Mesendoderm (in vitro differentiated cells): ENCODE results near the gene GGT1.
"Not testable (repeated sequence)": the region's sequence is repeated elsewhere in the genome, so short reads cannot be mapped to it uniquely, and the experiment has no call there.

Source experiments
- DNase-seq: peaks from one replicate; pipeline ENCODE4 v3.0.0; 2013
- H2AK5ac ChIP-seq: 2 replicates; pipeline ENCODE4 v1.6.1; 2013; ENCODE audit warnings: low read length, inconsistent platforms
- H2BK120ac ChIP-seq: 2 replicates; pipeline ENCODE4 v1.6.1; 2013; ENCODE audit warnings: low read depth, mild to moderate bottlenecking, low read length, moderate library complexity, mixed read lengths
- H2BK15ac ChIP-seq: replicated peaks from 2 replicates; pipeline ENCODE4 v1.6.1; 2013; ENCODE audit warnings: low read depth, mild to moderate bottlenecking, moderate library complexity
- H2BK5ac ChIP-seq: 2 replicates; pipeline ENCODE4 v1.6.1; 2013; ENCODE audit warnings: low read length, inconsistent platforms
- H3K18ac ChIP-seq: 2 replicates; pipeline ENCODE4 v1.6.1; 2013; ENCODE audit warnings: mild to moderate bottlenecking, low read length, mixed read lengths
- H3K23ac ChIP-seq: one replicate; pipeline ENCODE4 v1.6.1; 2013; ENCODE audit warnings: low read length
- H3K27ac ChIP-seq: 2 replicates; pipeline ENCODE4 v1.5.1; 2013; ENCODE audit warnings: low read depth, mild to moderate bottlenecking, inconsistent platforms, low read length, moderate library complexity
- H3K27me3 ChIP-seq: 2 replicates; pipeline ENCODE4 v1.6.1; 2013; ENCODE audit warnings: low read length, control low read depth, mild to moderate bottlenecking, inconsistent platforms; ENCODE audit not compliant: insufficient read depth, poor library complexity
- H3K36me3 ChIP-seq: 2 replicates; pipeline ENCODE4 v1.6.1; 2013; ENCODE audit warnings: low read length, inconsistent platforms; ENCODE audit not compliant: control insufficient read depth, insufficient read depth
- H3K4ac ChIP-seq: one replicate; pipeline ENCODE4 v1.6.1; 2013; ENCODE audit warnings: low read depth, mild to moderate bottlenecking, low read length, moderate library complexity
- H3K4me1 ChIP-seq: 2 replicates; pipeline ENCODE4 v1.6.1; 2013; ENCODE audit warnings: low read depth, low read length, inconsistent platforms; ENCODE audit not compliant: control insufficient read depth
- H3K4me2 ChIP-seq: 2 replicates; pipeline ENCODE4 v1.6.1; 2013; ENCODE audit warnings: low read length
- H3K4me3 ChIP-seq: 2 replicates; pipeline ENCODE4 v1.5.1; 2013; ENCODE audit warnings: mild to moderate bottlenecking, low read length
- H3K56ac ChIP-seq: one replicate; pipeline ENCODE4 v1.6.1; 2013; ENCODE audit warnings: low read length
- H3K79me1 ChIP-seq: 2 replicates; pipeline ENCODE4 v1.6.1; 2013; ENCODE audit warnings: low read length, inconsistent platforms
- H3K79me2 ChIP-seq: 2 replicates; pipeline ENCODE4 v1.6.1; 2013; ENCODE audit warnings: mild to moderate bottlenecking, low read length; ENCODE audit not compliant: control insufficient read depth, insufficient read depth
- H3K9ac ChIP-seq: 2 replicates; pipeline ENCODE4 v1.6.1; 2013; ENCODE audit warnings: low read length, inconsistent platforms
- H4K5ac ChIP-seq: one replicate; pipeline ENCODE4 v1.6.1; 2013; ENCODE audit warnings: low read length
- H4K8ac ChIP-seq: one replicate; pipeline ENCODE4 v1.6.1; 2013; ENCODE audit warnings: low read depth, mild to moderate bottlenecking, control low read depth, low read length, moderate library complexity
- WGBS: extraction: QIAGEN DNeasy Blood & Tissue Kit; methylation state at CpG from one replicate; pipeline ENCODE4 v1.1.7; 2013; ENCODE audit warnings: low lambda C conversion rate, missing lambda C conversion rate; ENCODE audit not compliant: insufficient coverage; ENCODE audit errors: extremely low coverage; 5-methylcytosine and 5-hydroxymethylcytosine counted together

GGT1 gene

DNA sequence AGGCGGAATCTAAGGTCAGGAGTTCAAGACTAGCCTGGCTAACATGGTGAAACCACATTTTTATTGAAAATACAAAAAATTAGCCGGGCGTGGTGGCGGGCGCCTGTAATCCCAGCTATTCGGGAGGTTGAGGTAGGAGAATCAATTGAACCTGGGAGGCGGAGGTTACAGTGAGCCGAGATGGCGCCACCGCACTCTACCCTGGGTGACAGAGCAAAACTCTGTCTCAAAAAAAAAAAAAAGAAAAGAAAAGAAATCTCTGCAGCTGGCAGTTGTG lies 9.5 kb upstream of the GGT1 start:
- not testable (repeated sequence) for H3K4me1 ChIP-seq, H3K79me2 ChIP-seq, H3K79me1 ChIP-seq, H3K4me2 ChIP-seq, DNase-seq, H3K36me3 ChIP-seq, H4K8ac ChIP-seq, H3K27ac ChIP-seq, H3K4ac ChIP-seq, H2AK5ac ChIP-seq, H3K27me3 ChIP-seq, H2BK15ac ChIP-seq, H3K18ac ChIP-seq, H2BK120ac ChIP-seq, H2BK5ac ChIP-seq, H4K5ac ChIP-seq, H3K4me3 ChIP-seq, H3K23ac ChIP-seq
- peak overlapping the region; percentile 98 for H3K56ac ChIP-seq
- peak overlapping the region; percentile 82 for H3K9ac ChIP-seq
- no CpG with 5 or more reads among the region's 10 CpGs for WGBS

- Histone ChIP-seq H3K9ac (no peak overlapping the region), H2BK5ac (no peak overlapping the region), H3K4me1 (peaks cover 3% of the 10 kb centered on the region), H3K4ac (no peak overlapping the region), H3K36me3 (no peaks in the 10 kb centered on the region), H3K79me2 (no peaks in the 10 kb centered on the region), H2BK15ac (no peak overlapping the region), H3K79me1 (peaks cover 2% of the 10 kb centered on the region), H4K8ac (no peak overlapping the region), H4K5ac (no peak overlapping the region), H2AK5ac (no peak overlapping the region), H3K27ac (no peak overlapping the region), H3K4me2 (no peak overlapping the region), H2BK120ac (no peak overlapping the region), H3K56ac (peak overlapping the region; percentile 57), H3K27me3 (no peaks in the 10 kb centered on the region), H3K18ac (no peak overlapping the region), H3K4me3 (no peak overlapping the region), H3K23ac (no peak overlapping the region)
- WGBS: no CpG with 5 or more reads among the region's 16 CpGs
- no peak for DNase-seq
Observed at GRCh38 chr22:24593836-24594568, 9.0 kb upstream of the GGT1 start.

- peaks cover 2% of the 10 kb centered on the region for H3K79me1 ChIP-seq
- H3K79me2 ChIP-seq: no peaks in the 10 kb centered on the region
- no peak overlapping the region for H3K18ac ChIP-seq
- WGBS: no CpG with 5 or more reads among the region's 7 CpGs
- no peak overlapping the region for H4K5ac ChIP-seq
- H3K9ac ChIP-seq: peak overlapping the region; percentile 11
- H3K36me3 ChIP-seq: no peaks in the 10 kb centered on the region
- no peak overlapping the region for H2BK120ac ChIP-seq
- no peak overlapping the region for H2BK5ac ChIP-seq
- H3K4me1 ChIP-seq: peaks cover 3% of the 10 kb centered on the region
- no peak overlapping the region for H3K4me2 ChIP-seq
- no peak for DNase-seq
- no peak overlapping the region for H4K8ac ChIP-seq
- H3K4me3 ChIP-seq: no peak overlapping the region
- H2AK5ac ChIP-seq: no peak overlapping the region
- no peaks in the 10 kb centered on the region for H3K27me3 ChIP-seq
- no peak overlapping the region for H3K4ac ChIP-seq
- H3K56ac ChIP-seq: peak overlapping the region; percentile 26
- no peak overlapping the region for H3K23ac ChIP-seq
- H2BK15ac ChIP-seq: no peak overlapping the region
- H3K27ac ChIP-seq: no peak overlapping the region
Observed at GRCh38 chr22:24594569-24595120, 8.3 kb upstream of the GGT1 start.

DNA sequence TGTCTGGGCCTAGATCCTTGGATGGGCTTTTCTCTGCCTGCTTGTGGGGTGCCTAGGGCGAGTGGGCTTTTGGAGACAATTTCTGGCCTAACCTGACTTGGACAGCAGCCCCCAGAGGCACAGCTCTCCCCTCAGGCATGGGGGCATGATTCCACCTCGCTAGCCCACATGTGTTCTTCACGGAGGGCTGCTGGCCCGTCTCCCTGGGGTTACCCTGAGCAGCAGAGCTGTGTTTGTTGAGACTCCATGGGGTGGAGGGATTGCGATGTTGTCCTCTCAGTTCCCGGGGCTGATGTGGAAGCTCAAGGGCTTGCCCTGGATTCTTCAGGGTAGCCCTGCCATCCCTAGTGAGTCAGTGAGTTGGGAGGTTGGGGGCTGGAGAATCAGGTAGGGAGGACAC lies 7.8 kb upstream of the GGT1 start:
- Histone ChIP-seq H3K4me1 (peaks cover 3% of the 10 kb centered on the region), H3K79me2 (no peaks in the 10 kb centered on the region), H3K18ac (no peak overlapping the region), H3K56ac (no peak overlapping the region), H2BK5ac (no peak overlapping the region), H3K4me2 (no peak overlapping the region), H3K23ac (peak overlapping the region; percentile 6), H3K79me1 (peaks cover 2% of the 10 kb centered on the region), H3K27me3 (no peaks in the 10 kb centered on the region), H2BK15ac (no peak overlapping the region), H3K27ac (no peak overlapping the region), H3K9ac (no peak overlapping the region), H2BK120ac (no peak overlapping the region), H3K4me3 (no peak overlapping the region), H4K5ac (no peak overlapping the region), H3K4ac (no peak overlapping the region), H3K36me3 (no peaks in the 10 kb centered on the region), H4K8ac (no peak overlapping the region), H2AK5ac (no peak overlapping the region)
- no CpG with 5 or more reads among the region's 6 CpGs for WGBS
- no peak for DNase-seq

- Histone ChIP-seq H3K4me1 (peaks cover 3% of the 10 kb centered on the region), H3K4me2 (no peak overlapping the region), H4K8ac (no peak overlapping the region), H3K36me3 (no peaks in the 10 kb centered on the region), H2BK5ac (no peak overlapping the region), H3K4me3 (no peak overlapping the region), H3K4ac (no peak overlapping the region), H3K18ac (no peak overlapping the region), H2AK5ac (no peak overlapping the region), H3K23ac (no peak overlapping the region), H3K9ac (no peak overlapping the region), H3K79me1 (peaks cover 2% of the 10 kb centered on the region), H2BK15ac (no peak overlapping the region), H3K56ac (no peak overlapping the region), H3K27me3 (no peaks in the 10 kb centered on the region), H4K5ac (no peak overlapping the region), H3K79me2 (no peaks in the 10 kb centered on the region), H3K27ac (no peak overlapping the region), H2BK120ac (no peak overlapping the region)
- DNase-seq: no peak
- no CpG with 5 or more reads among the region's 4 CpGs for WGBS
Observed at GRCh38 chr22:24595863-24596262, 7.1 kb upstream of the GGT1 start.

- no CpG with 5 or more reads among the region's 9 CpGs for WGBS
Observed at GRCh38 chr22:24597076-24597475, 5.9 kb upstream of the GGT1 start.

More at GRCh38 chr22:24597076-24597475, 5.9 kb upstream of the GGT1 start:
- not testable (repeated sequence) for H3K18ac ChIP-seq, H3K9ac ChIP-seq, H3K56ac ChIP-seq, H2AK5ac ChIP-seq, H4K5ac ChIP-seq, H3K79me1 ChIP-seq, H3K79me2 ChIP-seq, H2BK15ac ChIP-seq, H2BK5ac ChIP-seq, H3K36me3 ChIP-seq, H3K23ac ChIP-seq, H4K8ac ChIP-seq, H3K4me2 ChIP-seq, H3K4me3 ChIP-seq, H3K27ac ChIP-seq, H3K27me3 ChIP-seq, H3K4ac ChIP-seq, H3K4me1 ChIP-seq, H2BK120ac ChIP-seq
- DNase-seq: peak; percentile 35
